Inferior parietal cortex (tissue), 1 donor: Measurements from ENCODE around the gene PKNOX1.
A peak's percentile ranks its signal among the peaks of the same experiment; 100 is the strongest.
"Not testable (repeated sequence)": the region's sequence is repeated elsewhere in the genome, so short reads cannot be mapped to it uniquely, and the experiment has no call there.

Experiments used
- DNase-seq: peaks from one replicate; pipeline ENCODE4 v3.0.0-alpha.2; 2016; ENCODE audit errors: extremely low spot score

The PKNOX1 gene

DNA sequence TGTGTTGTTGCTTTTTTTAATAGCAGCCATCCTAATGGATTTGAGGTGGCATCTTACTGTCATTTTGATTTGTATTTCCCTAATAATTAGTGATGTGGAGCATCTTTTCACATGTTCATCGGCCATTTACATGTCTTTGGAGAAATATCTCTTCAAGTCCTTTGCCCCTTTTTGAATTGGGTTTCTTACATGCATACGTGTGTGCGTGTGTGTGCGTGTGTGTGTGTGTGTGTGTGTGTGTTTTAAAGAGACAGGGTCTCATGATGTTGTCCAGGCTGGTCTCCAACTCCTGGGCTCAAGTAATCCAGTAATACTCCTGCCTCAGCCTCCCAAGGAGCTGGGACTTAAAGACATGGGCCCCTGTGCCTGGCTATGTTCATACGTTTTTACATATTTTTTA lies 9.5 kb downstream of the PKNOX1 start:
- no peak for DNase-seq

DNA sequence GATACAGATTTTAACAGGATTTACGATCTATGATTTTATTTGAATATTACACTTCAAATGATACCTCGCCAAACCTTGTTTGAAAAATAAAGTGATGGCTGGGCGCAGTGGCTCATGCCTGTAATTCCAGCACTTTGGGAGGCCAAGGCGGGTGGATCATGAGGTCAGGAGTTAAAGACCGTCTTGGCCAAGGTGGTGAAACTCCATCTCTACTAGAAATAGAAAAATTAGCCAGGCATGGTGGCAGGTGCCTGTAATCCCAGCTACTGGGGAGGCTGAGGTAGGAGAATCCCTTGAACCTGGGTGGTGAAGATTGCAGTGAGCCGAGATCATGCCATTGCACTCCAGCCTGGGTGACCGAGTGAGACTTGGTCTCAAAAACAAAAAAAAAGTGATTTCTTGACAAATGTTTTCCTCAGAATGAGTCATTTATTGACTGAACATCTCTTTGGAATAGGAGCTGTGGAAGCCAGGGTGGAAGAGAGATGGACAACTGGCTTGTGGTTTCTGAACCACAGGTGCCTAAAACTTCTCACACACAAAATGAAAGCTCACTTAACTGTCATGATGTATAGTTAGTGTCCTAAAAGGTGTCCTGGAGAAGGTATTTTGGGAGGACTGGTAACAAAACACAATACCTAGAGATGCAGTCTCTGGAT lies 11.9 kb downstream of the PKNOX1 start:
- no peak for DNase-seq

DNA sequence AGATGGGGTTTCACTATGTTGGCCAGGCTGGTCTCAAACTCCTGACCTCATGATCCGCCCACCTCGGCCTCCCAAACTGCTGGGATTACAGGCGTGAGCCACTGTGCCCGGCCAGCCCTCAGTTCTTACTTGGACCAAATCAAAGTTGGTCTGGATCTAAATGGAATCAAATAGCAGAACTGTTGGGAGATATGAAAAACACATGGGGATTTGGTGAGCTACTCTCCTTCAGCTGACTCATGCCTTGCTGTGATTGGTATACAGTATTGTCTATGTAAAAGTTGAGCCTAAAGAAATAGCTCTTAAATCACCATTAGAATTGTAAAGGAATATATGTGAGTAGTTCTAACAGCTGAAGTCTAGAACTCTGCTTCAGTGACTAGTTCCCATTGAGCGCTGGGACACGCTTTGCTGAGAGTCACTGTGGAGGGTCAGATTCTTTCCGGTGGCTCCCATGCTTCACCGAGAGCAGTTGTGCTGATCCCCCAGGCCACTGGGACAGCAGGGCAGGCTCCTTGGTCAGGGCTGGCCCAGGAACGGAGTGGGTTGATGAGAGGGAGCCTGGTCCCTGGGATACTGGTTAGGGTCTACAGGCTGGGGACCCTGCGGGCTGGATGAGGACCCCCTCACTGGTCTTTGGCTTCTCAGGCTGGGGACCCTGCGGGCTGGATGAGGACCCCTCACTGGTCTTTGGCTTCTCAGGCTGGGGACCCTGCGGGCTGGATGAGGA lies 14.0 kb downstream of the PKNOX1 start:
- DNase-seq: no peak

DNA sequence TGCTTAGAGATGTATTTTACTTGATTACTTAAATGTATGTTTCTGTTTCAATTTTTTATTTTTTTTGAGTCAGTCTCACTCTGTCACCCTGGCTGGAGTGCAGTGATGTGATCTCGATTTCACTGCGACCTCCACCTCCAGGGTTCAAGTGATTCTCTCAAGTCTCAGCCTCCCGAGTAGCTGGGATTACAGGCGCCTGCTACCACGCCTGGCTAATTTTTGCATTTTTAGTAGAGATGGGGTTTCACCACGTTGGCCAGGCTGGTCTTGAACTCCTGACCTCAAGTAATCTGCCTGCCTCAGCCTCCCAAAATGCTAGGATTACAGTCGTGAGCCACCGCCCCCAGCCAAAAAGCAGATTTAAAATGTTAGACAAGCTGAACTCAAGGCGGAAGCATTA lies 15.0 kb downstream of the PKNOX1 start:
- not testable (repeated sequence) for DNase-seq

DNA sequence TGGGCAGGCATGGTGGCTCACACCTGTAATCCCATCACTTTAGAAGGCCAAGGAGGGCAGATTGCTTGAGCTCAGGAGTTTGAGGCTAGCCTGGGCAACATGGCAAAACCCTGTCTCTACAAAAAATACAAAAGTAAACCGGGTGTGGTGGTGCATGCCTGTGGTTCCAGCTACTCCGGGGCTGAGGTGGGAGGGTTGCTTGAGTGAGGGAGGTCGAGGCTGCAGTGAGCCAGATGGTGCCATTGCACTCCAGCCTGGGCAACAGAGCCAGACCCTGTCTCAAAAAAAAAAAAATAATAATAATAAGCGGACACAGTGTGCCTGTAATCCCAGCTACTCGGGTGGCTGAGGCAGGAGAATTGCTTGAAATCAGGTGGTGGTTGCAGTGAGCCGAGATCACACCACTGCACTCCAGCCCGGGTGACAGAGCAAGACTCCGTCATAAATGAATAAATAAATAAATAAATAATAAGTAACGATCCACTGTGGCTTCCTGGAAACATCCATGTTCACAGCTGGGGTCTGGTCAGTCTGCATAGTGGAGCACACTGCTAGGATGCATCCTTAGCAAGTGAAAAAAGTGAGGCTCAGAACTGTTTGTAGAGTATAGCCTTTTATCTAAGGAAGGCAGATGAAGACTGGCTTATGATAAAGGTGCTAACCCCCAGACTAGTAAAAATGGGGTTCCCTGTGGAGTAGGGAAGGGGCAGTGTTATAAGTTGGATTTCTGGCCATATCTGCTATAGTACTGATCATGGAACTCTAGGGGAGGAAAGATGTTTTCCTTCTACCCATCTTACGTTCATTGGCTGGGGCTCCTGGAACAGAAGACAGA lies 15.7 kb downstream of the PKNOX1 start:
- DNase-seq: no peak

DNA sequence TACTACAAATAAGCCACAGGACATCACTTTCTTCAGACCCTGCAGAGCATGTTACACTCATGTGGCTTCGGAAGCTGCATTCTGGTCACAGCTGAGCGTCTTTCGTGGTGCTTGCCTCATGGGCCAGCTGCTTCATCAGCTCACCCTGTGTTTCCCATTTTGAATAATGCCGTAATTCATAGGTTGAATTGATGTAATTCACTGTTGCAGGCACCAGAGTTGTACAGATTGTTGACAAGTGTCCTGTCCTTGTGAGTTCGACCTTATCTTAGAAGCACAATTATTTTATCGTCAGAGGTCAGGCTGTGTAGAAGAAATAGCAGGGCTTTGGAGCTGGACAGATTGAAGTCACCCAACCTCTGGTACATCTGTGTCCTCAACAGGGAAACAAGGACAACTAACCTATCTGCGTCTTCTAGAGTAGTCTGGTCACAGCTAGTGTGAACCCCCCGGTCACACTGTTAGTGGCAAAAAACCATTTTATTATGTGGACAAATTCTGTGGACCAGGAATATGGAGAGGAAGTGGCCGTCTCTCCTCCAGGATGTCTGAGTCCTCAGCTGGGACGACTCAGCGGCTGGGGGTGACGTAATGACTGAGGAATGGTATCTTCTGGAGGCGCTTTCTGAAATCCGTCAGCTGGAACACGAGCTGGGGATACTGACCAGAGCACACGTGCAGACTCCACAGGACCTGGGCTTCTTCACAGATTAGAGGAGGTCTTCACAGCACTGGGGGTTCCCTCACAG lies 17.8 kb downstream of the PKNOX1 start:
- DNase-seq: no peak

DNA sequence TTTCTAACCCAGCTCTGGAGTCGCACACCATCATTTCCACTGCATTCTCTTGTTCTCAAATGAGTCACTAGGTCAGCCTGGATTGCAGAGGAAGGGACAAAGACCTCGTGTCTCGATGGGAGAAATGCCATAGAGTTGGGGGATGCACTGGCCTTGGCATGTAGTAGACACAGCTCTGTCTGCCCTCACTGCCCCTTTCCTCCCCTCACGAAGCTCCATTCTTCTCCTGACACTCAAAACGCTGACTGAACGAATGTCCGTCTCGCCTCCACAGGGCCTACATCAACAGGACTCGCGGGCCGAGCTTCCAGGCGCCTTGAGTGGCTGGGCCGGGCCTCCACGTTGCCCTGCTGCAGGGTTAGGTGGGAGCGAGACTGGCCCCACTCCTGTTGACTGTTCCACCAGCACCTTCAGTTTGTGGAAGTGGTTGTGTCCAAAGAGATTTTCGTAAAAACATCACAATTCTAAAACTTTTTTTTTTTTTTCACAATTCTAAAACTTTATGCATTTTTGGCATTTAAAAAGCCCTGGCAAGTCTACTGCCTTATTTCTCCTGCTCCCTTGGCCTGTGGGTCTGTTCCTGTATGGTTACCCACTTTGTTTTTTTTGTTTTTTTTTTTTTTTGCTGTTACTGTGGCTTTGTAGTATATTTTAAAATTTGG lies 18.8 kb downstream of the PKNOX1 start:
- no peak for DNase-seq

DNA sequence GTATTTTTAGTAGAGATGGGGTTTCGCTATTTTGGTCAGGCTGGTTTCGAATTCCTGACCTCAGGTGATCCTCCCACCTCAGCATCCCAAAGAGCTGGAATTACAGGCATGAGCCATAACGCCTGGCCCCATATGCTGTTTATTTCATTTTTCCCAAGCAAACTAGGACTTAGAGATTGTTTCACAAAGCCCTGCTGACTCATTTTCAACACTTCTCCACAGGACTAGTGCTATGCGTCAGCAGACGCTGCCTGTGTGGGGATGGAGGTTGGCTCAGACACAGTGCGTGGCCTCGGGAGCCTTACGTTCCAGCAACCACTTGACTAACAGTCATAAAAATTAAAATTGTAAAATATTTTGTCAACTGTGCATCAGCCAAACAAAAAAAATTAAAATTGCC lies 22.7 kb downstream of the PKNOX1 start:
- DNase-seq: peak; percentile 52

DNA sequence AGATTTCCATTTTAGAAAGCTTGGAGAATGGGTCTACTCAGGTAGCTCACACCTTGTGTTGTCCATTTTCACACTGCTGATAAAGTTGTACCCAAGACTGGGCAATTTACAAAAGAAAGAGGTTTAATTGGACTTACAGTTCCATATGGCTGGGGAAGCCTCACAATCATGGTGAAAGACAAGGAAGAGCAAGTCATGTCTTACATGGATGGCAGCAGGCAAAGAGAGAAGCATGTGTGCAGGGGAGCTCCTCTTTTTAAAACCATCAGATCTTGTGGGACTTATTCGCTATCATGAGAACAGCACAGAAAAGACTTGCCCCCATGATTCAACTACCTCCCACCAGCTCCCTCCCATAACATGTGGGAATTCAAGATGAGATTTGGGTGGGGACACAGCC lies 23.6 kb downstream of the PKNOX1 start:
- DNase-seq: not testable (repeated sequence)

DNA sequence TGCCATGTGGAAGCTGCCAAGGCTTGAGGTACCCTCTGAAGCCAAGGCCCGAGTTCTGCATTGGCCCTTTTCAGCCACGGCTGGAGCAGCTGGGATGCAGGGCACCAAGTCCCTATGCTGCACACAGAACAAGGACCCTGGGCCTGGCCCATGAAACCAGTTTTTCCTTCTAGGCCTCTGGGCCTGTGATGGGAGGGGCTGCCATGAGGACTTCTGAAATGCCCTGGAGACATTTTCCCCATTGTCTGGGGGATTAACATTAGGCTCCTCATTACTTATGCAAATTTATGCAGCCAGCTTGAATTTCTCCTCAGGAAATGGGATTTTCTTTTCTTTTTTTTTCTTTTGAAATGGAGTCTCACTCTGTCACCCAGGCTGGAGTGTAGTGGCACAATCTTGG lies 24.8 kb downstream of the PKNOX1 start:
- not testable (repeated sequence) for DNase-seq

DNA sequence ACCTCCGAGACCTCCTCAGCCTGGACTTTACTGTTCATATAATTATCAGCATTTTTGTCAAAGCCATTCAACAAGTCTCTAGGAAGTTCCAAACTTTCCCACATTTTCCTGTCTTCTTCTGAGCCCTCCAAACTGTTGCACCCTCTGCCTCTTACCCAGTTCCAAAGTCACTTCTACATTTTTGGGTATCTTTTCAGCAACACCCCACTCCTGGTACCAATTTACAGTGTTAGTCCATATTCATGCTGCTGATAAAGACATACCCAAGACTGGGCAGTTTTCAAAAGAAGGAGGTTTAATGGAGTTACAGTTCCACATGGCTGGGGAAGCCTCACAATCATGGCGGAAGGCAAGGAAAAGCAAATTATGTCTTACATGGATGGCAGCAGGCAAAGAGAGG lies 25.7 kb downstream of the PKNOX1 start:
- DNase-seq: not testable (repeated sequence)

DNA sequence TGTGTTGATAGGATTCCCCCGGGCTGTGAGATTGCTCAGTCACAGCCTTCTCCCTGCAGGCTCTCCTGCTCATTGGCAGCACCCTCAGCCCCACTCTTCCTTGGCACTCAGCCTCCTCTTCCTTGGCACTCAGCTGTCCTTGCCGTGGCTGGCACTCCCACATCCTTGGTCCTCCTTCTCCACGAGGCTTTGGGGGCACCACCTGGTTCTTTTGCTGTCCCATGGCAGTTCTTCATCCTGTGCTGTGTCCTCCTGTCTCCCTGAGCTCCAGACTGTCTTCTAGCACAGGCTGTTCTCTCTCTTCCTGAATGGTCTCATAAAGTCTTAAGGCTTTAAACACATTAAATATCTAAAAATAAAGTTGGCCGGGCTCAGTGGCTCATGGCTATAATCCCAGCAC lies 27.0 kb downstream of the PKNOX1 start:
- no peak for DNase-seq

DNA sequence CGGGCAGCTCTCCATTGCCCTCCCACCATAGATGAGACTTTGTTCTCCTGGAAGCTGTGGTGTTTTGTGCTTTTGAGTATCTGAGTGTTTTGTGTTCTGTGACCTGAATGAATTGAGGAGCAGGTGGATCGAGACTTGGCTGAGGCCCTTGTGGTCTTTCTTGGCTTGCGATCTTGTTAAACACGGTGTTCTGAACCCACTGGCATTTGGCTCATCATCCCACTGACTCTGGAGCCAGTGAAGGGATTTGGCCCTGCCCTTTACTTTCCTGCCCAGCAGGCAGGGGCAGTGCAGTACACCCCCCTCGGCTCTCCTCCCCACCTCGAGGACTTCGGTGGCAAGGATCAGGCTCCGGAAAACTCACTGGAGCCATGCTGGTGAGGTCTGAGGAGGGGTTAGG lies 30.6 kb downstream of the PKNOX1 start:
- DNase-seq: no peak

DNA sequence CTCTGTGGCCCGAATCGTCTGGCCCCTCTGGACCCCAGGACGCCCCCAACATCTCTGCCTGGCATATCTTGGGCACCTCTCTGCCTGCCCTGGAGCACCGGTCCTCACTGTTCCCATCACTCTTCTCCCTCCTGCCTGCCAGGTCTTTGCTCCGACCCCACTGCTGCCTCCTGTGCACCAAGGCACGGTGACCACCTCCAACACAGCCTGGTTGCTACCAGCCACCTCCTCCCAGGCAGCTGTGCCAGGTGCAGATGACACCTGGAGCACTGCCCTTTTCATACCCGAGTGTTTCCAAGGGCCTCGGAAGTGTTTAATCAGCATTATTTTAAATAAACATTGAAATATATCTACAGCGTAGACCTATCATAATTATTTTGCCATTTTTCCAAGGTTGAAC lies 31.3 kb downstream of the PKNOX1 start:
- no peak for DNase-seq

DNA sequence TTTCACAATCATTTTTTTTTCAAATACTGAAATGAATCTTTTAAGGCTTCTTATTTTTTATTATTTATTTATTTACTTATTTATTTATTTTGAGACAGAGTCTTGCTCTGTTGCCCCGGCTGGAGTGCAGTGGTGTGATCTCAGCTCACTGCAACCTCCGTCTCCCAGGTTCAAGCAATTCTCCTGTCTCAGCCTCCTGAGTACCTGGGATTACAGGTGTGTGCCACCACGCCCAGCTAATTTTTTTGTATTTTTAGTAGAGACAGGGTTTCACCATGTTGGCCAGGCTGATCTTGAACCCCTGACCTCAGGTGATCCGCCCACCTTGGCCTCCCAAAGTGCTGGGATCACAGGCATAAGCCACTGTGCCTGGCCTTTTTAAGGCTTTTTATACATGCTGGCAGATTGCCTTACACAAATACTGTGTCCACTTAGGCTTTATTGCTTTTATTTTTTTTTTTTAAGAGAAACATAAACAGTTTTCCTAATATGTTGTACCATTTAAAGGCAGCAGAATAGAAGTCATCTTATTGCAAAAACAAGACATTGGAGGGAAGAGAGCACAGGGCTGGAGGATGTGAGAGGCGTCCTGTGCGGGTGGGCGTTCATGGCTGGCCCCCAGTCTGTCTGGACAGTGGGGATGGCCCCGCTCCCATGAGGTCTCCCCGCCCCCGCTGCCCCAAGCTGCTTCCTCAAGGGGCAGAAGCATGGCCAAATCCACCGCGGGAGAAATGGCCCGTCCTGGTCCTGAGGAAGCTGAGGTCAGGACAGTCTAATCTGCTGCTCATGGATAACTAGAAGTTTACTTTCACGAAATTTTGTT lies 31.9 kb downstream of the PKNOX1 start:
- not testable (repeated sequence) for DNase-seq

DNA sequence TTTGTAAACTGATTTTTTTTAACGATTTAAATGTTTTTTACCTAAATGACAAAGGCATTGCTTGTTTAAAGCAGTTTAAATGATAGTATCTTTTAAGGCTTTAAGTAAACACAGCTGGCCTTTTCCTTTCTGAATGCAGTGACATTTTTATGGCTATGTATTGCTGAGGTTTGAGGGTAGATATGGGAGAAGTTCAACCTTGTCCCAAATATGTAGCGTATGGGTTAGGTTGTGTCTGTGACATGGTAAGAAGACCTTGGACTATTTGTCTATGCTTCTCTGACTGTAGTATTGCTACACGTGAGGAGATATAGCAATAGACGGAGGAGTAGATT lies 32.5 kb downstream of the PKNOX1 start:
- no peak for DNase-seq

DNA sequence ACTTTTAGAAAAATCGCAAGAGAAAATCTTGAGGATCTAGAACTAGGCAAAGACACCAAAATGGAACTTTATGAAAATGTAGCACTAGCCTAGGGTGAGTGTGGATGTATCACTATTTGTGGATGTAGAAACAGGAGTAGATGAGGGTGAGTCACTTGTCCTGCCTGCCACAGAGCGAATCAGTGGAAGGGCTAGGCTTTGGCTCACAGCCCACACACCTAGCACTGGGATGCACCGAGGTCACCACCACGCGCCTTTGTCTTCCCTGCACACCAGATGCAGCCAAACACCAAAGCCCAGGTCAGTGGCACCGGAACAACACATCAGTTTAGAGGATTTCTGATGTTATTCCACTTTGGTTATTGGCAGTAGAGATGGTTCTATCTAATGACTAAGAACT lies 38.2 kb downstream of the PKNOX1 start:
- DNase-seq: no peak

DNA sequence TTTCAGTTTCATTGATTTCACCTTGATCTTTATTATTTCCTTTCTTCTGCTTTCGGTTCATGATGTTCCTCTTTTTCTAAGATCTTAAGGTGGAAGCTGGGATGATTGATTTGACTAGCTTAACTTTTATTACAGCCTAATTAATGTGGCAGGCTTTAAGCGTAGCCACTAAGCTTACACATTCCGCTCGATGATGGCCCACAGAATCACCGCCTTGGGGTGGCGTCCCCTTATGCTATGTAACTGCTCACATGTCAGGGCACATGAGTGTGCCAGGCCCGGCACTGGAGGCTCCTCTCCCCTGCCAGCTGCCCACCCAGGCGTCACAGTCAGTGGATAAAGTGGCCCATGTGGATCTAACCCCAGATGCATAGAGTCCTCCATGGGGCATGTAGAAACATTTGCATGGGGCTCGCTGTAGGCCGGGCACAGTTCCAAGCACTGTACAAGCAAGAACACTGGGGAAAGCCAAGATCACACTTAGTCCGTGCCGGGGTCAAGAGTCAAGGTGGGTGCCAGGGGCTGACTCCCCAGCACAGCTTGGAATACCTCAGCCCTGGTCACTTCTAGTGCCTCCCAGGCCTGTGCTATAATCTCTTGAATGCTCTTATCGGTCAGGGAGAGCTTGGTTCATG lies 41.7 kb downstream of the PKNOX1 start:
- DNase-seq: no peak

DNA sequence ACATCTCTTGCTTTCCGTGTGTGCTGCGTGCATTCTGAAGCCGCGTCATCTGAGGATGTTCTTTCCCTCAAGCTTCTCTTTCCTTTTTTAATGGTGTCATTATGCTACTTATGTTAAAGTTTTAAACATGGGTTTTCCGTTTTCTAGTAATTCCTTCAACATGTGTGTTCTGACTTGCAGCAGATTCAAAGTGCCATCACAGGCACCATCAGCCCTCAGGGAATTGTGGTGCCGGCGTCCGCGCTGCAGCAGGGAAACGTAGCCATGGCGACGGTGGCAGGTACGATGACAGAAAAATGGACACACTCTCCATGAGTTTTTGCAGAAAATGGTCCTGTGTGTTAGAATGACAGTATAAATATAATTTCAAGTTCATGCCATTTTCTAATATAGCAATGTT lies 42.4 kb downstream of the PKNOX1 start:
- DNase-seq: no peak

DNA sequence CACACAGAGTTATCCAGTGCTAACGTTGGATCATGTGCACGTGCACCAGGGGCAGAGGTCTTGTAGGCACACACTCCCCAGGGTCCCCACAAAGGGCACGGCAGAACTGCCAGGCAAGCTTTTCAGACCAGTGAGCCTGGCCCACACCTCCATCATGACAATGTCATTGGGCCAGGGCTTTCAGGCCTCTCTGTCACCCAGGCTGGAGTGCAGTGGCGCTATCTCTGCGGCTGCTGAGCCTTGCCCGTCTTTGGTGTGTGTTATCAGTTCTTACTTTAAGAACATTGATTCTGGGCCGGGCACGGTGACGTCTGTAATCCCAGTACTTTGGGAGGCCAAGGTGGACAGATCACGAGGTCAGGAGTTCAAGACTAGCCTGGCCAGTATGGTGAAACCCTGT lies 44.2 kb downstream of the PKNOX1 start:
- no peak for DNase-seq
